HL-60 (cell line): ENCODE results near the gene GBP3.
"Not testable (repeated sequence)": the region's sequence is repeated elsewhere in the genome, so short reads cannot be mapped to it uniquely, and the experiment has no call there.

ENCODE experiments used
- DNase-seq, 2 experiments: peaks; one replicate each; pipeline ENCODE4 v3.0.0-alpha.2; 2010 to 2020; ENCODE audit warnings: low read depth in 1 of 2, low spot score in 1 of 2
- H3K27ac ChIP-seq: fragments of 250-450 bp; sonication (Bioruptor Pico); replicated peaks from 2 replicates; pipeline ENCODE4 v1.5.1; 2020; ENCODE audit warnings: mild to moderate bottlenecking, moderate library complexity
- H3K27me3 ChIP-seq: fragments of 250-450 bp; sonication (Bioruptor Pico); 2 replicates; pipeline ENCODE4 v1.5.1; 2021; ENCODE audit warnings: mild to moderate bottlenecking, moderate library complexity; ENCODE audit not compliant: insufficient read depth, poor library complexity, severe bottlenecking
- H3K4me3 ChIP-seq: replicated peaks from 2 replicates; pipeline ENCODE4 v1.5.1; 2011; ENCODE audit warnings: mild to moderate bottlenecking, control low read depth, low read length; ENCODE audit not compliant: insufficient read depth
- GABPA ChIP-seq: IDR thresholded peaks from 2 replicates; pipeline ENCODE4 v1.6.1; 2012; ENCODE audit warnings: low read depth
- POLR2AphosphoS5 ChIP-seq: IDR thresholded peaks from 2 replicates; pipeline ENCODE4 v1.6.1; 2012; ENCODE audit warnings: low read depth
- SPI1 ChIP-seq: IDR thresholded peaks from 2 replicates; pipeline ENCODE4 v1.6.1; 2012; ENCODE audit warnings: low read depth, mild to moderate bottlenecking, borderline replicate concordance
- TF ChIP-seq, protein P1 (sequence below): IDR thresholded peaks from 2 replicates; pipeline ENCODE4 v1.6.1; 2012; ENCODE audit warnings: low read depth; ENCODE audit not compliant: insufficient replicate concordance
- TF ChIP-seq, protein P2 (sequence below): IDR thresholded peaks from one replicate; pipeline ENCODE4 v1.5.1; 2011; ENCODE audit warnings: low read length, control low read depth, inconsistent platforms; ENCODE audit not compliant: insufficient read depth

Gene GBP3

DNA sequence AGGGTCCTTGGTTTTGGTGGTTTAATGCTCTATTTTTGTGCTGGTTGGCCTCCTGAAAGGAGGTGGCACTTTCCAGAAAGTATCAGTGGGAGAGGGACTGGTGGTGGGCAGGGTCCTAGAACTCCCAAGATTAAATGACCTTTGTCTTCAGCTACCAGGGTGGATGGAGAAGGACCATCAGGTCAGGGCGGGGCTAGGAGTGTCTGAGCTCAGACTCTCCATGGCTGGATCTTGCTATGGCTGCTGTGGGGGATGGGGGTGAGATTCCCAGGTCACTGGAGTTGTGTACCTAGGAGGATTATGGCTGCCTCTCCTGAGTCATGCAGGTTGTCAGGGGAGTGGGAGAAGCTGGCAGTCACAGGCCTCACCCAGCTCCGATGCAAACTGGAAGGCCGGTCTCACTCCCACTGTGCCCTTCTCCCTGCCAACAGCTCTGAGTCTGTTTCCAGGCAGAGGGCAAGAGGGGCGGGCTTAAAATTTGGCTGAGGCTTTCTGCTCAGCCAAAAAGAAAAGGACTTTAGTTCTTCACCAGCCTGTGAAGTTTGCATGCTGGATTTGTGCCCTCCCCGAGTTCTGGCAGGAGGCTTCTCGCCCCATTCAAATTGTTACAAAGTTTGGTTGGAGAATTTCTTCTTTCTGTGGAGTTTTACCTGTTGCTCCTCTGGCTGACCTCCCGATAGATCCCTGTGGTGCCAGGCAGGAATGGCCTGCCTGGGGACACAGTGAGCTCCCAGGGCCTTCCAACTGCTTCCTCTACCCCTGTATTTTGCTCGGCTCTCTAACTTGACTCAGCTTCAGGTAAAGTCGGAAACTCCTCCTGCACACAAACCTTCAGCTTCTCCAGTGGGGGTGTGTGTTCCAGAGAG is 17.1 kb downstream of the GBP3 start:
- H3K4me3 ChIP-seq, result no peak overlapping the region
- no peak for TF ChIP-seq GABPA
- DNase-seq, result no peak

DNA sequence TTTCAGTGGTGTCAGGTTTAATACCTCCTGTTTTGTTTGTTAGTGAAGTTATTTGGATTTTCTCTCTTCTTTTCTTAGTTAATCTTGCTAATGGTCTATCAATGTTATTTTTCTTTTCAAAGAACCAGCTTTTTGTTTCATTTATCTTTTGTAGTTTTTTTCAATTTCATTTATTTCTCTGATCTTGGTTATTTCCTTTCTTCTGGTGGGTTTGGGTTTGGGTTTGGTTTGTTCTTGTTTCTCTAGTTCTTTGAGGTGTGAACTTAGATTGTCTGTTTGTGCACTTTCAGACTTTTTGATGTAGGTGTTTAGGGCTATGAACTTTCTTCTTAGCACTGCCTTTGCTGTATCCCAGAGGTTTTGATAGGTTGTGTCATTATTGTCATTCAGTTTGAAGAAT is 20.5 kb downstream of the GBP3 start:
- H3K27me3 ChIP-seq, H3K4me3 ChIP-seq, DNase-seq, H3K27ac ChIP-seq: not testable (repeated sequence)

More for the DNA sequence above, 17.1 kb downstream of the GBP3 start:
- Histone ChIP-seq H3K27me3 (no peaks in the 10 kb centered on the region), H3K27ac (no peak overlapping the region)

DNA sequence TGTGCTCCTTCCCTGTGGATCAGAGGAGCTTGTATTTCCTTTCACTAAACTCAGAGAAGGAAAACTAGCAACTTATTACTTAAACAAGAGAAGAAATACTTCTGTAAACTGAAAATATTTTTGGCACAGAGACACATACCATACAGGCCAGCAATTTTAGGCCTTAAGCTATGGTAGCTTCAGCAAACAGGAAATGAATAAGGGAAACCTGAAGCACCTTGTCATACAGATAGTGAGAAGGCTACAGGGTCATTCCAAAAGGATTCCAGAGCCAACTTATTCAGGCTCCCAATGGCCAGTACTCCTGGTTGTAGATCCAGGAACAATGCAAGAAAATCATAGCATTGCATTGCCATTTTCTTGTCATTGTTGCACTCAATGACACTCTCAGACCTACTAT is 21.2 kb downstream of the GBP3 start:
- Histone ChIP-seq H3K27ac (no peak overlapping the region), H3K4me3 (no peak overlapping the region), H3K27me3 (no peaks in the 10 kb centered on the region)
- no peak for DNase-seq
- TF ChIP-seq SPI1, result no peak
- no peak for TF ChIP-seq GABPA
- TF ChIP-seq, protein P1, sequence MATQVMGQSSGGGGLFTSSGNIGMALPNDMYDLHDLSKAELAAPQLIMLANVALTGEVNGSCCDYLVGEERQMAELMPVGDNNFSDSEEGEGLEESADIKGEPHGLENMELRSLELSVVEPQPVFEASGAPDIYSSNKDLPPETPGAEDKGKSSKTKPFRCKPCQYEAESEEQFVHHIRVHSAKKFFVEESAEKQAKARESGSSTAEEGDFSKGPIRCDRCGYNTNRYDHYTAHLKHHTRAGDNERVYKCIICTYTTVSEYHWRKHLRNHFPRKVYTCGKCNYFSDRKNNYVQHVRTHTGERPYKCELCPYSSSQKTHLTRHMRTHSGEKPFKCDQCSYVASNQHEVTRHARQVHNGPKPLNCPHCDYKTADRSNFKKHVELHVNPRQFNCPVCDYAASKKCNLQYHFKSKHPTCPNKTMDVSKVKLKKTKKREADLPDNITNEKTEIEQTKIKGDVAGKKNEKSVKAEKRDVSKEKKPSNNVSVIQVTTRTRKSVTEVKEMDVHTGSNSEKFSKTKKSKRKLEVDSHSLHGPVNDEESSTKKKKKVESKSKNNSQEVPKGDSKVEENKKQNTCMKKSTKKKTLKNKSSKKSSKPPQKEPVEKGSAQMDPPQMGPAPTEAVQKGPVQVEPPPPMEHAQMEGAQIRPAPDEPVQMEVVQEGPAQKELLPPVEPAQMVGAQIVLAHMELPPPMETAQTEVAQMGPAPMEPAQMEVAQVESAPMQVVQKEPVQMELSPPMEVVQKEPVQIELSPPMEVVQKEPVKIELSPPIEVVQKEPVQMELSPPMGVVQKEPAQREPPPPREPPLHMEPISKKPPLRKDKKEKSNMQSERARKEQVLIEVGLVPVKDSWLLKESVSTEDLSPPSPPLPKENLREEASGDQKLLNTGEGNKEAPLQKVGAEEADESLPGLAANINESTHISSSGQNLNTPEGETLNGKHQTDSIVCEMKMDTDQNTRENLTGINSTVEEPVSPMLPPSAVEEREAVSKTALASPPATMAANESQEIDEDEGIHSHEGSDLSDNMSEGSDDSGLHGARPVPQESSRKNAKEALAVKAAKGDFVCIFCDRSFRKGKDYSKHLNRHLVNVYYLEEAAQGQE, result no peak
- TF ChIP-seq, protein P2, sequence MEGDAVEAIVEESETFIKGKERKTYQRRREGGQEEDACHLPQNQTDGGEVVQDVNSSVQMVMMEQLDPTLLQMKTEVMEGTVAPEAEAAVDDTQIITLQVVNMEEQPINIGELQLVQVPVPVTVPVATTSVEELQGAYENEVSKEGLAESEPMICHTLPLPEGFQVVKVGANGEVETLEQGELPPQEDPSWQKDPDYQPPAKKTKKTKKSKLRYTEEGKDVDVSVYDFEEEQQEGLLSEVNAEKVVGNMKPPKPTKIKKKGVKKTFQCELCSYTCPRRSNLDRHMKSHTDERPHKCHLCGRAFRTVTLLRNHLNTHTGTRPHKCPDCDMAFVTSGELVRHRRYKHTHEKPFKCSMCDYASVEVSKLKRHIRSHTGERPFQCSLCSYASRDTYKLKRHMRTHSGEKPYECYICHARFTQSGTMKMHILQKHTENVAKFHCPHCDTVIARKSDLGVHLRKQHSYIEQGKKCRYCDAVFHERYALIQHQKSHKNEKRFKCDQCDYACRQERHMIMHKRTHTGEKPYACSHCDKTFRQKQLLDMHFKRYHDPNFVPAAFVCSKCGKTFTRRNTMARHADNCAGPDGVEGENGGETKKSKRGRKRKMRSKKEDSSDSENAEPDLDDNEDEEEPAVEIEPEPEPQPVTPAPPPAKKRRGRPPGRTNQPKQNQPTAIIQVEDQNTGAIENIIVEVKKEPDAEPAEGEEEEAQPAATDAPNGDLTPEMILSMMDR, result no peak
- TF ChIP-seq POLR2AphosphoS5, result no peak

DNA sequence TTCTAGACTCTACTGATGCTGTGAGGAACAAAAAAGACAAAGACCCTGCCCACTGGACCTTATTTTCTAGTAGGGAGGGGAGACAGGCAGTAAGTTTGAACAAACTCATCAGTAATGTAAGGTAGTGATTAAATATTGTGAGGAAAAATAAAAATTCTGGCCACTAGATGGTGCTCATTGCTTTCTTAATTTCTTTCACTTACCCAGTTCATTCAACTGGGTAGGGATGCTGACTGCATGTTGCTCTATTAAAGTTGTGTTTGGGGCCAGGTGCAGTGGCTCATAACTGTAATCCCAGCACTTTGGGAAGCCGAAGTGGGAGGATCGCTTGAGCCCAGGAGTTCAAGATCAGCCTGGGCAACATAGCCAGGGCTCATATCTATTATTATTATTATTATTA is 23.9 kb downstream of the GBP3 start:
- peak in 1 of 2 experiments; percentile 38 for DNase-seq
- Histone ChIP-seq H3K27me3 (no peaks in the 10 kb centered on the region), H3K27ac (no peak overlapping the region), H3K4me3 (no peak overlapping the region)
- TF ChIP-seq, protein P2, result no peak
- TF ChIP-seq, protein P1, result no peak
- TF ChIP-seq GABPA (no peak), SPI1 (no peak), POLR2AphosphoS5 (no peak)

DNA sequence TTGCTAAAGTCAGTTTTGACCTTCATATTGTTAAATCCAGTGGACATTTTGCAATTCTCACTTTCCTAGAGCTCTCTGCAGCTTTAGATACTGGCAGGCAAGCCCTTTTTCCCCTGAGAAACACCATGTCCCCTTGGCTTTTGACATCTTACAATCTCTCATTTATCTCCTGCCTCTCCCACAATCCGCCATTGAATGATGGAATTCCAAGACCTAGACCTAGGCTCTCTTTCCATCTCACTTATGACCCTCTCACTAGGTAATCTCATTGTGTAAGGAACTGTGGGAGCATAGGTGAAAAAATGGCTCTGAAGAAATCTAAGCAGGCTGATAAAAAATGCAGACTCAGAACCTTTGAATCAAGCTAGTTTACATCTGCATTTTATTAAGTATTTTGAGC is 32.2 kb downstream of the GBP3 start:
- peak in 1 of 2 experiments; percentile 7 for DNase-seq
- no peak overlapping the region for H3K27ac ChIP-seq
- H3K4me3 ChIP-seq, result no peak overlapping the region
- no peaks in the 10 kb centered on the region for H3K27me3 ChIP-seq
- TF ChIP-seq, protein P2, result no peak
- TF ChIP-seq, protein P1, result no peak
- TF ChIP-seq SPI1 (no peak), GABPA (no peak), POLR2AphosphoS5 (no peak)
